ENCODE data around the gene TRIM7. TPM values are rescaled to one million over a fixed set of nuclear protein-coding genes. Genes with fewer than 3 reads are reported as not detected.
A peak's percentile ranks its signal among the peaks of the same experiment; 100 is the strongest.

Gene TRIM7
- total and polyA plus RNA-seq, 2 of the 4 experiments (the other 2 are of a cell fraction): 0.54 to 1.0 TPM

DNA sequence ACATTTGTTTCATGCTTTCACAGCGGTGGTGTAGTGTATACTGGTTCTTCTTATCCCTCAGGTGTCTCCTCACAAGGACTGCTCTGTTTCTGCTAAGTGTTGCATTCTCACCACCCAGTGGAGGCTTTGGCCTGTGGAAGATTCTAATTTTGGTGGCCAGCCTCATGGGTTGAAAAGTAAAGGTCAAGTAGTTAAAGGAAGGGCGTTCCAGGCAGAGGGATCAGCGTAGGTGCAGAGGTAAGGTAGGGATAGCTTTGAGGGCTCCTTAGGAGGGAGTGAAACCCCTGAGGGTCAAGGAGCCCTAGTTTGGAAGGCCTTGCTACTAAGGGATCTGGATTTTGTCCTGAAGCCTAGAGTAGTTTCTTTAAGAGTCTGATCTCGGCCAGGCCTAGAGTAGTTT, 43.3 kb upstream of the TRIM7 start:
- BruUV-seq (replicated peaks): no TSS peak
- Histone ChIP-seq H3K27ac (ENCODE audit: insufficient read depth, low read length) (peak overlapping the region; percentile 1; the same call in 1 of the 2 replicates), H3K23ac (ENCODE audit: low read depth, low read length) (peak overlapping the region; percentile 73; the same call in 1 of the 2 replicates), H4K20me1 (ENCODE audit: insufficient read depth, low read length) (peaks cover 50% of the 10 kb centered on the region), H3K18ac (ENCODE audit: low read depth, low read length) (no peak overlapping the region), H2AK5ac (ENCODE audit: low read depth, low read length) (peak overlapping the region; percentile 29; the same call in 1 of the 2 replicates), H3K4me1 (ENCODE audit: control insufficient read depth, insufficient read depth, low read length) (peaks cover 14% of the 10 kb centered on the region), H2BK5ac (ENCODE audit: low read depth, low read length, poor library complexity, severe bottlenecking) (no peak overlapping the region), H4K8ac (ENCODE audit: low read depth in 2 of 2, low read length in 2 of 2) (no peak overlapping the region; a peak in 1 of 4 replicates), H3K4ac (ENCODE audit: low read depth, low read length) (peak overlapping the region; percentile 58), H3K56ac (ENCODE audit: extremely low read depth, insufficient read depth, low read length) (no peak overlapping the region), H4K91ac (ENCODE audit: insufficient read depth, low read depth, low read length) (no peak overlapping the region), H3K79me1 (ENCODE audit: low read depth in 1 of 2, low read length in 2 of 2) (peaks cover 11 to 64% of the 10 kb centered on the region in 2 experiments), H2BK120ac (ENCODE audit: low read depth, low read length) (no peak overlapping the region), H3K9ac (ENCODE audit: low read depth, low read length) (peak overlapping the region; percentile 40), H3K4me3 (ENCODE audit: insufficient read depth, low read depth, low read length) (peak overlapping the region; percentile 43), H2BK15ac (ENCODE audit: low read depth, low read length) (no peak overlapping the region), H2BK20ac (ENCODE audit: low read depth, low read length) (no peak overlapping the region), H4K5ac (ENCODE audit: low read depth, low read length) (no peak overlapping the region), H3K27me3 (ENCODE audit: control insufficient read depth, insufficient read depth, low read length) (no peaks in the 10 kb centered on the region), H2AK9ac (replicated peaks; ENCODE audit: low read depth, low read length, poor library complexity) (peak overlapping the region; percentile 88), H3K9me3 (ENCODE audit: control insufficient read depth, insufficient read depth, low read length) (no peaks in the 10 kb centered on the region), H3K4me2 (ENCODE audit: low read depth, low read length) (peak overlapping the region; percentile 91), H3K14ac (replicated peaks; ENCODE audit: low read depth, low read length) (peak overlapping the region; percentile 42), H3K36me3 (ENCODE audit: control insufficient read depth, insufficient read depth, low read length) (peaks cover 15% of the 10 kb centered on the region), H2AFZ (replicated peaks; ENCODE audit: low read length, poor library complexity) (no peak overlapping the region), H3K9me1 (ENCODE audit: insufficient read depth, low read length) (peaks cover 21% of the 10 kb centered on the region)
- dilution Hi-C loops (cut with HindIII; ENCODE audit: low sequenced_read_pairs, unreplicated experiment): no loop called here
- CTCF ChIA-PET: no interaction called here
- in situ Hi-C loops (cut with MboI; ENCODE audit: low sequenced_read_pairs): no loop called here
- intact Hi-C loops (cut with micrococcal nuclease): no loop called here
- ATAC-seq (ENCODE audit: low read depth) (no peak), DNase-seq (no peak)
- no CpG with 5 or more reads among the region's 4 CpGs for WGBS, 2 experiments (ENCODE audit: extremely low coverage in 2 of 2, insufficient read length in 1 of 2)
- no peak for TF ChIP-seq MAFK (IDR thresholded peaks at IDR 0.05; ENCODE audit: low read depth, low read length)
- TF ChIP-seq, protein P1, sequence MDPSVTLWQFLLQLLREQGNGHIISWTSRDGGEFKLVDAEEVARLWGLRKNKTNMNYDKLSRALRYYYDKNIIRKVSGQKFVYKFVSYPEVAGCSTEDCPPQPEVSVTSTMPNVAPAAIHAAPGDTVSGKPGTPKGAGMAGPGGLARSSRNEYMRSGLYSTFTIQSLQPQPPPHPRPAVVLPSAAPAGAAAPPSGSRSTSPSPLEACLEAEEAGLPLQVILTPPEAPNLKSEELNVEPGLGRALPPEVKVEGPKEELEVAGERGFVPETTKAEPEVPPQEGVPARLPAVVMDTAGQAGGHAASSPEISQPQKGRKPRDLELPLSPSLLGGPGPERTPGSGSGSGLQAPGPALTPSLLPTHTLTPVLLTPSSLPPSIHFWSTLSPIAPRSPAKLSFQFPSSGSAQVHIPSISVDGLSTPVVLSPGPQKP (IDR thresholded peaks at IDR 0.05; ENCODE audit: borderline replicate concordance, low read depth, low read length): no peak
- no peak for TF ChIP-seq CHD1 (IDR thresholded peaks at IDR 0.05; ENCODE audit: low read depth, low read length)
- TF ChIP-seq CEBPB (IDR thresholded peaks at IDR 0.05; ENCODE audit: low read depth, low read length): no peak
- no peak for TF ChIP-seq FOS (IDR thresholded peaks at IDR 0.05; ENCODE audit: low read depth, low read length)
- no peak for TF ChIP-seq BHLHE40 (IDR thresholded peaks at IDR 0.05; ENCODE audit: low read depth, low read length)
- no peak for TF ChIP-seq MAZ (IDR thresholded peaks at IDR 0.05; ENCODE audit: borderline replicate concordance, low read depth, low read length)
- TF ChIP-seq, protein P2, sequence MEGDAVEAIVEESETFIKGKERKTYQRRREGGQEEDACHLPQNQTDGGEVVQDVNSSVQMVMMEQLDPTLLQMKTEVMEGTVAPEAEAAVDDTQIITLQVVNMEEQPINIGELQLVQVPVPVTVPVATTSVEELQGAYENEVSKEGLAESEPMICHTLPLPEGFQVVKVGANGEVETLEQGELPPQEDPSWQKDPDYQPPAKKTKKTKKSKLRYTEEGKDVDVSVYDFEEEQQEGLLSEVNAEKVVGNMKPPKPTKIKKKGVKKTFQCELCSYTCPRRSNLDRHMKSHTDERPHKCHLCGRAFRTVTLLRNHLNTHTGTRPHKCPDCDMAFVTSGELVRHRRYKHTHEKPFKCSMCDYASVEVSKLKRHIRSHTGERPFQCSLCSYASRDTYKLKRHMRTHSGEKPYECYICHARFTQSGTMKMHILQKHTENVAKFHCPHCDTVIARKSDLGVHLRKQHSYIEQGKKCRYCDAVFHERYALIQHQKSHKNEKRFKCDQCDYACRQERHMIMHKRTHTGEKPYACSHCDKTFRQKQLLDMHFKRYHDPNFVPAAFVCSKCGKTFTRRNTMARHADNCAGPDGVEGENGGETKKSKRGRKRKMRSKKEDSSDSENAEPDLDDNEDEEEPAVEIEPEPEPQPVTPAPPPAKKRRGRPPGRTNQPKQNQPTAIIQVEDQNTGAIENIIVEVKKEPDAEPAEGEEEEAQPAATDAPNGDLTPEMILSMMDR (conservative IDR thresholded peaks at IDR 0.05; ENCODE audit: low read depth, low read length): no peak
- no peak for TF ChIP-seq RCOR1 (IDR thresholded peaks at IDR 0.05; ENCODE audit: insufficient replicate concordance, low read length)
- POLR2A ChIA-PET (ENCODE audit: unreplicated experiment): no interaction called here

Measured in IMR-90 (cell line).